Lung microvascular endothelial cell (primary cell): ENCODE results near the gene TBC1D21. TPM values are rescaled to one million over a fixed set of nuclear protein-coding genes. Genes with fewer than 3 reads are reported as not detected.
A peak's percentile ranks its signal among the peaks of the same experiment; 100 is the strongest.

ENCODE experiments used
- DNase-seq, 2 donors: peaks; one replicate each; pipeline versions ENCODE4 v3.0.0 to v3.0.0-alpha.2; 2010; ENCODE audit warnings: low read depth in 2 of 2
- total RNA-seq: library from RNA; depleted of rRNA; stranded (reverse); fragments of >200 nt; gene quantifications from 2 replicates; pipeline ENCODE4 v1.2.1, GENCODE V29; 2014

Gene TBC1D21
- total RNA-seq, 1 donor from 2014 or later, result not detected

DNA sequence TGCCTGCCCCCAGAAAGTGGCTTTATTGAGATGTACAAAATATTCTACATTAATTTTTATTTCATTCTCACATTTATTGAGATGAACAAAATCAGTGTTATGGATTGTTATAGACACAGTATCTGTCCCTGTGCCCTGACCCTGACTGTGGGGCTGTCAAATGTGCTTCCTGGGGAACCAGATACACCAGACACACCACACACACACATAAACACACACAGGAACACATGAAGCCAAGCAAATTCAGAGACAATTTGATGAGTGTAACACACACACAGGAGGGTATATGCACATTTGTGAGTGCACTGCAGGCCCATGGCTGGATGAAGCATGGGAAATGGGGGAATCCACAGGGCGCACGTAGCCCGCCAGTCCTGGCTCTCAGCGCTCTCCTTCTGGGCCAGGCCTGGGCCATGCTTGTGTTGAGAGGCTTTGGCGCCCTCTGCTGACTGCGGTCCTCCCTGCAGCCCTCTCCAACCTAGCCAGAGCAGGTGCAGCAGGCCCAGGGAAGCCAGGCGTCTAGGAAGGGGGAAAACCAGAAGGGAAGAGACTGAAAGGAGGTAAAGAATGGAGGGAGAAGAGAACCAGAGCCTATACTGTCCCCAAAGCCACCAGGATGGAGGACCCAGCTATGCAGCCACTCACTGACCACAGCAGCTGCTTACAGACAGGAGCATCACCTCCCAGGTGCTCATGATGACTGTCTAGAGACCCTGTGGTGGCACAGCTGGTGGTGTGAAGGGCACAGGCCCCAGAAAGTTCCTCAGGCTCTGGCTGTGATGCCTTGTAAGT lies 34.9 kb downstream of the TBC1D21 start:
- peak; percentile 71 to 81 for DNase-seq

DNA sequence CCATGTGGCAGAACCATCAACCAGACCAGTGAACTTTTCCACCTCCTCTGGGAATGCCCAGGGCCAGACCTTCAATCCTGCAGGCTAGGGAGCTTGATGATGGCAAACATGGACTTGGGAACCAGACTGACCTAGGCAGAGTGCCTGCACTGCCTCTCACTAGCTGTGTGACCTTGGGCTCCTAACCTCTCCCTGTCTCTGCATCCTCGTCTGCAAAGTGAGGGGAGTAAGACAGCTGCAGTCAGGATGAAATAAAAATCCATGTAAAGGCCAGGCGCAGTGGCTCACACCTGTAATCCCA lies 35.4 kb downstream of the TBC1D21 start:
- no peak for DNase-seq

DNA sequence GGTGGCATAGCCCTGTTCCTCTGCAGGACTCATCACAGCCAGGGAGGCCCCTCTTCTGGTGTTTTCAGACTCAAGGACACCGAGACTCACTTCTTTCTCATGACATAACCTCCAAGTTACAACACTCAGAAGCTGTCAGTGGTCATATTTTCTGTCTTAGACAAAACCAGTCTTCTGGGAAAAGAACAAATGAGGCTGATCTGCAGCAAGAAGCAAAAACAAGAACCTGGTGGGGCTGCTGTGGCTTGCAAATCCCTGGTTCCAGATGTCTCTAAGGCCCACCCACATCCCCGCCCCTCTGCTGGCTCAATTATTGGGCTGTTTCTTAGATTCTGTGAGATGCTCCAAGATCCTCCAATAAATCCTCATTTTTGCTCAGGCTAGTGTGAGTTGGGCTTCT lies 36.3 kb downstream of the TBC1D21 start:
- no peak for DNase-seq

DNA sequence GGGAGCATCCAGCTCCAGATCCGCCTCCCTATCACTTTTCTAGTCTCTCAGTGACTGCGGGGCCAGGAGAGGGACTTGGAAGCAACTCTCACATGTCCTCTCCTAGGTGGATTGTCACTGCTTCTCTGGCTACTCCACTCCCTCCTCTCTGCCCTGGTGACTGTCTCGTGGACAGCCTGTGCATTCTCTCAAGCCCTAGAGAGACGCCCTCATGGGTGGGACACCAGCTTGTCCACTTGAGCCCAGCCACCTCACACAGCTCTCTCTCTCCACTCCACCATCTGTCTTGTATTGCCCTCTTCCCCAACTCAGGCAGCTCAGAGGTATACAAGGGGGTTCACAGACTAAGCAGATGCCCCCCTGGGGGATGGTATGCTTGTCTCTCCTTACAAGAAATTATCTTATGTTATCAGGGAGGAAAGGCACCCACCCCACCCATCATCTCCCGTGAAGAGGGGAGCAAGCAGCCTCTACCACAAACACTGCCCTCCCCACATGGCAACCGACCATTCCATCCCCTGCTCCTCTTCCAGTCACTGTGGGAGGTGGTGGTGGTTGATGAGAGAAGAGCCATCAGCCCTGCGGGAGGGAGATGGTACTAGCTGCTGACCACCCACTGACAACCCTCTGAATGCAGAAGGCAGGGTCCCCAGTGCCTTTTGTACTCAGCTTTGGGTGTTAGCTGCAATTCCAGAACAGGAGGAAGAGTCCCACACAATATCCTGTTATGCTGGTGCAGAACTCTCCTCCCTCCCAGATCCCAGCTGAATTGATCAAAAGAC lies 37.3 kb downstream of the TBC1D21 start:
- no peak for DNase-seq

DNA sequence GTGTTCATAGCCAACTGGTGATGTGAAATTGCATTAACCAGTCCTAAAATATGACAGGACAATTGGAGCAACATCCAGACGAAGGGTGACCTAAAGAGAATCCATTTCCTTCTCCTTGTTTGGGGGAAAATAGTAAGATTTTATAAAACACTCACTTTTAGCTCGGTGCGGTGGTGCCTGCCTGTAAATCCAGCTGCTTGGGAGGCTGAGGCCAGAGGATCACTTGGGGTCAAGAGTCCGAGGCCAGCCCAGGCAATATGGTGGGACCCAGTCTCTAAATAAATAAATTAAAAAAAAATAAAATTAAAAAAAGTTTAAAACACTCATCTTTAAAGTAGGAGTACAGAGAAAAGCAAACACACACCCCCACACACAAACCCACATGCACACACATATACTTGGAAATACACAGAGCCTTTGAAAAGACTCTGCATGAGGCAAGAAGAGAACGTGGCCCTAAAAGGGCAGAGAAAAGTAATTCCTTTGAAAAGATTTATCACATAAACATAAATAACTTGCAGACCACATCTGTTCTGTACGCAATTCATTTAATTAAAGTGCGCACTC lies 38.7 kb downstream of the TBC1D21 start:
- DNase-seq, result no peak

DNA sequence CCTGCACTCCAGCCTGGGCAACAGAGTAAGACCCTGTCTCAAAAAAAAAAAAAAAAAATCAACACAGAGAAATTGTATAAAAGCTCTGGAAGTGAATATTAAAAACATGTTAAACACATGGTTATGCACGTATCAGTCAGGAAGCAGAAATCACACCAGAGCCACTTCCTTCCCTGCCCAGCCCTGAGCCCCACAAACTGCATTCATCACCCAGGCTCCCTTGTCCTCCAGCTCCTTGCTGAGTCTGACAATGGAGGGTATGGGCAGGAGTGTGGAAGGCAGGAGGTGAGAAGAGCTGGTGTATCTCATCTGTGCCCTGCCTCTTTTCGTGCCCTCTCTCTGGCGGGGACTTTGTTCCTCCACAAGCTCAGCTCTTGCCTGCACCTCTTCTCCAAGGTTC lies 40.8 kb downstream of the TBC1D21 start:
- no peak for DNase-seq

DNA sequence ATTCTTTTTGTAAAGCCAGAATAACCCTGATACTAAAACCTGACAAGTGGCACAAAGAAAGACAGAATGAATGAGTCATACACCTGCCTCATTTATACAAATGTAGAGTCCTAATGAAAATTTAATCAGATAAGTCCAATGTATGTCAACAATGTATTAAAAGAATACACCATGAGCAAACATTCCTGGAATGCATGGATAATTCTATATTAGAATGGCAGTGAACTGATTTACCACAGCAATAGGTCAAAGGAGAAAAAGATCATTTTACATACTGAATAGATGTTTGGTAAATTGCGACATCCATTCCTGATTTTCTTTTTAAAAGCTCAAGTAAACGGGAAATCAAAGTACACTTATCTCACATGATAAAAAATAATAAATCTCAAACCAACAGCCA lies 41.7 kb downstream of the TBC1D21 start:
- no peak for DNase-seq

DNA sequence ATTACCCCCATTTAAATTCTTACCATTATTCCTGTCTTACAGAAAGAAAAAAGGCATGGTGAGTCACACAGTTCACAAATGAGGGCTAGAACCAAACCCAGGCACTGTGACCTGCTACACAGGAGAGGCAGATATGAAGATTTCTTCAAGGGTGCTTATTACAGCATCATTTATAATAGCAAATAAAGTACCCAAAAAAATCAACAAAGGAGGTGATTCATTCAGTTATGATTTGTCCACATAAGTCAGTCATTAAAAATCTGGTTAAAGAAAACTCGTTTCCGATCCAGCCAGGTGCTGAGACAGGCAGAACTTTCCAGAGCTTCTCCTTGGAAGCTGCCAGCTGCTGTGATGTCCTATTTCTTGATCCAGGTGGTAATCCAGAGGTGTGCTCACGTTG lies 45.4 kb downstream of the TBC1D21 start:
- DNase-seq, result no peak

DNA sequence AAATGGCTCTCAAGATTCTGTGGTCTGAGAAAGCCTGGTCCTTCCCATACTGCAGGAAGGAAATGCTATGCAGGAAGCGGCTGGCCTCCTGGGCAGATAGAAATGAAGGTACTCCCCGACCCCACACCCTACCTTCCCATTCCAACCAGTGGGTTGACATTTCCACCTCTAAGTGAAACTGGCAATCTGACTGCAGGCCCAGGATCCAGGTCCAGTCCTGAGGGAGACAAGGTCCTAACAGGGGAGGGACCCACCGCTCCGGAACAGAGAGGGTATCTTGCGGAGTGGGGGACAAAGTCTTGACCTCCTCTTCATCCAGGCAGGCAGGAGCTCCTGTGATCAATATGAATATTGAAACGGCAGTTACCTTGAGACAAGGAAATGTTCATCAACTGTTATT lies 46.3 kb downstream of the TBC1D21 start:
- no peak for DNase-seq

DNA sequence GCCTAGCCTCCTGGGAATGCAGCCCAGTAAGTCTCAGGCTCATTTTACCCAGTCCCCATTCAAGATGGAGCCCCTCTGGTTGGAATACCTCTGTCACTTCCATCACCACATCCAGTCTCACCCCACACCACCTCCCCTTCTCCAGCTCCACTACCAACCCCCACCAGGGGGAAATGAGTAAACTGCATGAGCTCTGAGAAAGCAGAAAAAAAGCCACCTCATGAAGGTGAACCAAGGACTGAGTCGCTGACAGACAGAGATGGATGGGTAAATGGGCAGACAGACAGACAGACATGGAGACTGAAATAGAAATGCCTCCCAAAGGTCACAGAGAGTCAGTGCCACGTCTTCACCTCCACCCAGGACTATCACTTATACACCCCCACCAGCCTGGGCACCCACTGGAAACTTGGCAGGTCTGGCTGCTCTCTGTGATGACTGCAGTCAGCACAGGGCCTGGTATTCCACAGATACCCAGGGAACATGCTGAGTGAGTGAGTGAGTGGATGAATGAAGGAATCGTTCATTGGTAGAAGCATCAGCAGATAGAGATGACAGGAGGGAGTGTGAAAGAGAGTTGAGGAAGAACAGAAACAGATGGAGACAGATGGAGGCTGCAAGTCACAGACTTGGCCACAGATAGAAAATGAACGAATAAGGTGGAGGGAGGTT lies 48.0 kb downstream of the TBC1D21 start:
- peak in 1 of 2 donors; percentile 21 for DNase-seq

DNA sequence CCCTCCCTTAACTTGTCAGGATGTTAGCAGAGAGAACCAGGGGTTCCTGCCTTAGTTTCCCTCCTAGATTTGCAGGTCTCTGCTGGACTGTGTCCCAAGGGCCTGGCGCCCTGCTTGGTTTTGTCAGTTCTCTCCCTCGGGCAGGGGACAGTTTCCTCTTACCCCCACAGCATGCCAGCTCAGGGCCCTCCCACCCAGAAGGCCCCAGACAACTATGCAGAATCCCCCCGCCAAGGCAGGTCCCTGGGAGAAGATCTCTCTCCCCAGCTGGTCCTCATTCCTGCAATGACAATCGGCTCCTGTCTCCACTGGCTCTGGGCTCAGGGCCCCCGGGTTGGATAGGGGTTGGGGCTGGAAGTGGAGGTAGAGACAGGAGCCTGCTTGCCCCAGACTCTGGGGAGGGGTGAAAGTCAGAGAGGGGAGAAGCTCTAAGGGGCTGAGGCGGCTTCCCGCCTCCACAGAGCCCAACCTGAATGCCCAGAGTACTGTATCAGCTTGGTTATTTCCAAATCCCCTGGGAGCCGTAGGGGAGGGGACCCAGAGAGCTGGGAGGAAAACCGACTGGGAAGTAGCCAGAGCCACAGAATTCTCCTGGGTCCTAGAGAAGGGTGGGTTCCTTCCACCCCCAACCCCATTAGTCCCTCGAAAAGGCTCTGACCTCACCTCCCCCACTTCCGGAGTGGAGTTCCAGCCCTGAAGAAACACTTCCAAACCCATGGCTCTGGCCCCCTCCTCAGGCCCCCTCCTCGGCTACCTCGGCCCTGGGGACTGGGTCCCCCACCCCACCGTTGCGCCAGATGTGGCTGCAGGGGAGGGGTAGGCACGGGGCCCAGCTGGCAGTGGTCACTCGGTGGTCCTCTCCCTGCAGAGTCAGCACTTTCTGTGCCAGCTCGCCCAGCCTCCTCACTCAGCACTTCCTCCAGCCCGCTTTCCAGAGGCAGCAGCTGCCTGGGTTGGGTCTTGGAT lies 49.1 kb downstream of the TBC1D21 start:
- no peak for DNase-seq

DNA sequence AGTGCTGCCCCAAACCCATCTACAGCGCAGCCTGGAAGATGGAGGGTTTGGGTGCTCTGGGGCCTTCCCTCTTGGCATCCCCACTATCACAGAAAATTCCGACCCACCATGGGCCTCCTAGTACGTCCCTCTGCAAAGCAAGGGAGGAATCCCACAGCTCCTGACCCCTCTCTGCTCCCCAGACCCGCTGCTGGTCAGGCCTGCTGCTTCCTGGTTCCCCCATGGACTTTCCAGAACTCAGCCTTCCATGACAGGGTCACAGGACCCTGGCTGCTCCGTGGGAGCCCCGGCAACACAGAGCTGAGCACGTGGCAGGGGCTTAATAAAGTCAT lies 49.8 kb downstream of the TBC1D21 start:
- DNase-seq, result no peak

DNA sequence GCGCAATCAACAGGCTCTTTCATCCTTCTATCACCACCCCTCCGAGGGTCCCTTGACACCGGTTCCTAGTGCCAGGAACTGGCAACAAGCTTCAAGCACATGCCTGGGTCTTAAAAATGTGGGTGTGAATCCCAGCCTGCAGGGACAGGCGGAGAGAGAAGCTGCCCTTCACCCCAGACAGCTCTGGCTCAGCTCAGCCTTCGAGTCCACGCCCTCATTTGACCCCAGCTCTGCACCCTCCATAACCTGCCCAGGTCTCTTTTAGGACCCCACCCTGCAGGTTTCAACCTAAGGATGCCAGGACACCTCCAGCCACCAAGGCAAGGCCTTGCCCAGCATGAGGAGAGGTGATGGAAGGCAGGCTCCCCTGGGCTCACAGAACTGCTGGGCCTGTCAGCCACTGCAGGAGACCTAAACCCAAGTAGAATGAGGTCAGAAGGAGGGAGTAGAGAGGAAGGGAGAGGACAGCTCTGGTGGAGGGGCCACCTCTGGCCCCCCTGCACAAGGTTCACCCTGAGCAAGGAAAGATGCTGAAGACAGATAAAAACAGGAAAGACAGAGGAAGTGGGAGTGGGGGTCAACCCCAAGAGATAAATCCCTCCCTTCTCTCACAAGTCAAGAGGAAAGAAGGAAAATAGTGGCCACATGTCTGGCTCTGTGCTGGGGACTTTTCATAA lies 50.3 kb downstream of the TBC1D21 start:
- no peak for DNase-seq

DNA sequence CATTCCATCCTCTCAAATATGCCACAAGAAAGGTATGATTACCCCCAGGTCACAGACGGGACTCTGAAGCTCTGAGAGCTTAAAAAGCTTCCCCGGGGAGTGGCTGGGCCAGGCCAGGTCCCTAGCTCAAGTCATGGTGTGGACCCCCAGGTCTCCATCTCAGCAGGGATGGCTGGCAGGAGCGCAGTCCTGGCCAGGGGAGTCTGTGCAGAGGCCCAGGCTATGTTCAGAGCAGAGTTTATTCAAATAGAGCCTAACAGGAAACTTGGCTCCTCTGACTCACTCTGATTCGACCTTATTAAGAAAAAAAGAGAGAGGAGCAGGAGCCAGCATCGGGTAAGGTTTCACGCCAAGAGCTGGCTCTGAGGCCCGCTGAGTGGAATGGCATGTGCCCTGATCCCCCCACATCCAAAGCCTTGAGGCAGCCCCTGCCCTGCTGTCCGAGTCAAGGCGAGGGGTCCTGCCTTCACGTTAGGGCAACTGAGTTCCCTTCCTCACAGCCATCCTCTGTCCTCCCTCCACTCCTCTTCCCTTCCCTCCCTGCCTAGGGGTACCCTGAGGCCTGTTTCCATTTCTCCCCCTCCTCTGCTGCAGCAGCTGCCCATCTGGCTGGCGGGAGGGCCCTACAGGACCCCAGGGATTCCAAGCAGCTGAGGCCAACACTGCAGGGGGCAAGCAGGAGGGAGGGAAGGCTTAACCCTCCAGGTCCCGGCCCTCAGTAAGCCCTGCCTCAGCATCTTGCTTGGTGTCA lies 51.0 kb downstream of the TBC1D21 start:
- peak; percentile 54 to 82 for DNase-seq

DNA sequence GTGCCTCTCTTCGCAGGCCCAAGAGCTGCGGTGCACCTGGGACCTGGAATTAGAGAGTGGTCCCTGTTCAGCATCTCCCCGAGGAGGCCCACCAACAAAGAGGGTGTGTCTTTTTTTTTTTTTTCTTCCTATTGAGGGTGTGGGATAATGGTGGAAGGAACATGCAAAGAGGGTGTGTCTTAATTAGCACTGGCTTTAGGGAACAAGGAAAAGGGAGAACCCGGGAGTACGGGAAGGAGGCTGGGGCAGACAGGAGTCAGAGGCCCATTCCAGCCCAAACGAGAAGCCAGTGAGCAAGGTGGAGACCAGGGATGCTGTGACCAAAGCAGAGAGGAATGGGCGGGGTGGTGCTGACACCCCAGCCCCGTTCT lies 52.5 kb downstream of the TBC1D21 start:
- no peak for DNase-seq

DNA sequence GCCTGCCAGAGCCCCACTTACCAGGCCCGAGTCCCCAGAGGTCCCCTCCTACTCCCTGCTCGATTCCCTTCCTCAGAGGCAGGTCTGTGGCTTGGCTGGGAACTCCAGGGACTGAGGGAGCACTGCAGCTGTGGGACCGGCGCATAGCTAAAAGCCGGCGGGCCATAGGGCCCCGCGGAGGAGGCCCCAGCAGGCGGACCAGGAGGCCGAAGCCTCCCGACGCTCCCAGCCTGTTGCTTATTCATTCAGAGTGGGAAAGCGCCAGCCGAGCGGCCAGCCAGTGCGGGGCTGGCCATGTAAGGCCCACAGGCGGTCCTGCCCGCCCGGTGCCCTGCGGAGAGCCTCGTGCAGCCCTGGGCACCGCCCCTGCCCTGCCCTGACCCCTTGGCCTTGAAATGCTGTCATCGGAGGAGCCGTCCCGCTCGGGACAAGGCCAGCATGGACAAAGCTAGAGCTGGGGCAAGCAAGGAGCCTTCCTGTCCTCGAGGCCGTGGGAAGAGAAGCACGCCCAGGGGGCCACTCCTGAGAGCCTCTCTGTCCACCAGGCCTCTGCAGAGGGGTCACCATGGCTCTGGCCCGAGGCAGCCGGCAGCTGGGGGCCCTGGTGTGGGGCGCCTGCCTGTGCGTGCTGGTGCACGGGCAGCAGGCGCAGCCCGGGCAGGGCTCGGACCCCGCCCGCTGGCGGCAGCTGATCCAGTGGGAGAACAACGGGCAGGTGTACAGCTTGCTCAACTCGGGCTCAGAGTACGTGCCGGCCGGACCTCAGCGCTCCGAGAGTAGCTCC lies 53.0 kb downstream of the TBC1D21 start, which contains the start of gene LOXL1:
Gene LOXL1, plus strand, starts transcription at position 244 of the 784 bp plus-strand sequence. Its CDS starts 322 bp downstream, at position 566.
- peak; percentile 58 to 70 for DNase-seq

DNA sequence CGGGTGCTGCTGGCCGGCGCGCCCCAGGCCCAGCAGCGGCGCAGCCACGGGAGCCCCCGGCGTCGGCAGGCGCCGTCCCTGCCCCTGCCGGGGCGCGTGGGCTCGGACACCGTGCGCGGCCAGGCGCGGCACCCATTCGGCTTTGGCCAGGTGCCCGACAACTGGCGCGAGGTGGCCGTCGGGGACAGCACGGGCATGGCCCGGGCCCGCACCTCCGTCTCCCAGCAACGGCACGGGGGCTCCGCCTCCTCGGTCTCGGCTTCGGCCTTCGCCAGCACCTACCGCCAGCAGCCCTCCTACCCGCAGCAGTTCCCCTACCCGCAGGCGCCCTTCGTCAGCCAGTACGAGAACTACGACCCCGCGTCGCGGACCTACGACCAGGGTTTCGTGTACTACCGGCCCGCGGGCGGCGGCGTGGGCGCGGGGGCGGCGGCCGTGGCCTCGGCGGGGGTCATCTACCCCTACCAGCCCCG lies 53.7 kb downstream of the TBC1D21 start:
- no peak for DNase-seq

DNA sequence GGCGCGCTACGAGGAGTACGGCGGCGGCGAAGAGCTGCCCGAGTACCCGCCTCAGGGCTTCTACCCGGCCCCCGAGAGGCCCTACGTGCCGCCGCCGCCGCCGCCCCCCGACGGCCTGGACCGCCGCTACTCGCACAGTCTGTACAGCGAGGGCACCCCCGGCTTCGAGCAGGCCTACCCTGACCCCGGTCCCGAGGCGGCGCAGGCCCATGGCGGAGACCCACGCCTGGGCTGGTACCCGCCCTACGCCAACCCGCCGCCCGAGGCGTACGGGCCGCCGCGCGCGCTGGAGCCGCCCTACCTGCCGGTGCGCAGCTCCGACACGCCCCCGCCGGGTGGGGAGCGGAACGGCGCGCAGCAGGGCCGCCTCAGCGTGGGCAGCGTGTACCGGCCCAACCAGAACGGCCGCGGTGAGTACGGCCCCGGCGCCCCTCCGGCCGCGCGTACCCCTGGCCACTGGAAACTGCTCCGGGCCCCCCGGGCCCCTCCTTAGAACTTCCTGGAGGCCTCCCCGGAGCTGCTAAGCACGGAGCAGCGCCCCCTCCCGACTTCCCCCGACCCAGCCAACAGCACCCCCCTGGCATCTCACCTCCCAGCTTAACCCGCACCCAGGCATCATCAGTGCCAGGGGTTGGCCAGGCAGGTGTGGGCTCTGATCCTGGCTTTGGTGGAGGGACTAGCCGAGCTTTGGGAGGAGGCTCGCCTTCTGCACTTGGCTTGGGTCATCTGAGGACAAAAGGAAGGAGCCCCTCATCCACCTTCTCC lies 54.3 kb downstream of the TBC1D21 start:
- DNase-seq, result peak; percentile 27 to 51
